ENCODE measurements around the gene CCL1. TPM values are rescaled to one million over a fixed set of nuclear protein-coding genes. Genes with fewer than 3 reads are reported as not detected.

The CCL1 gene
- total RNA-seq, 2 donors from 2014 or later, result not detected

- Histone ChIP-seq H3K9me3 (no peaks in the 10 kb centered on the region), H3K27me3 (no peaks in the 10 kb centered on the region), H3K9ac (ENCODE audit: low read depth in 2 of 2, low read length in 2 of 2) (no peak overlapping the region), H3K4me1 (no peaks in the 10 kb centered on the region), H3K27ac (no peak overlapping the region), H3K36me3 (no peaks in the 10 kb centered on the region), H3K4me3 (no peak overlapping the region)
- TF ChIP-seq, protein P1, sequence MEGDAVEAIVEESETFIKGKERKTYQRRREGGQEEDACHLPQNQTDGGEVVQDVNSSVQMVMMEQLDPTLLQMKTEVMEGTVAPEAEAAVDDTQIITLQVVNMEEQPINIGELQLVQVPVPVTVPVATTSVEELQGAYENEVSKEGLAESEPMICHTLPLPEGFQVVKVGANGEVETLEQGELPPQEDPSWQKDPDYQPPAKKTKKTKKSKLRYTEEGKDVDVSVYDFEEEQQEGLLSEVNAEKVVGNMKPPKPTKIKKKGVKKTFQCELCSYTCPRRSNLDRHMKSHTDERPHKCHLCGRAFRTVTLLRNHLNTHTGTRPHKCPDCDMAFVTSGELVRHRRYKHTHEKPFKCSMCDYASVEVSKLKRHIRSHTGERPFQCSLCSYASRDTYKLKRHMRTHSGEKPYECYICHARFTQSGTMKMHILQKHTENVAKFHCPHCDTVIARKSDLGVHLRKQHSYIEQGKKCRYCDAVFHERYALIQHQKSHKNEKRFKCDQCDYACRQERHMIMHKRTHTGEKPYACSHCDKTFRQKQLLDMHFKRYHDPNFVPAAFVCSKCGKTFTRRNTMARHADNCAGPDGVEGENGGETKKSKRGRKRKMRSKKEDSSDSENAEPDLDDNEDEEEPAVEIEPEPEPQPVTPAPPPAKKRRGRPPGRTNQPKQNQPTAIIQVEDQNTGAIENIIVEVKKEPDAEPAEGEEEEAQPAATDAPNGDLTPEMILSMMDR (IDR thresholded peaks at IDR 0.05), result no peak
- intact Hi-C loops (cut with DNase I), result no loop called here
- no peak for DNase-seq
Observed at GRCh38 chr17:34398990-34399389, 36.0 kb upstream of the CCL1 start.

DNA sequence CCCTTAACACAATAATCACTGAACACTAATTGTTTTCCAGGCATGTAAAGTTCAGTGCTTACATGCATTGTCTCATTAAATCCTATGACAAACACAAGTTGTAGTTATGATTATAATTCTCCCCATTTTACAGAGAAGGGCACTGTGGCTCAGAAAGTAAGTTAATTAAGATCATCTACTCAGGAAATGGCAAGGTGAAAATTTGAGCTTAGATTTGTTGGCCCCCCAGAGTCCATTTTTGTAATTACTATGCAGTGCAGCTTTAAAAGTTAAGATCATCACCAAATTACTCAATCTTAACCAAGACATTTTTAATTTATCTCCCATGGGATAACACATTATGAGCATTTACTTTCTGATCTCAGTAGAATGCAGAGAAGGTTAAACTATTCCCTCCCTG is 34.2 kb upstream of the CCL1 start:
- TF ChIP-seq, protein P1 (IDR thresholded peaks at IDR 0.05), result no peak
- Histone ChIP-seq H3K36me3 (no peaks in the 10 kb centered on the region), H3K4me1 (no peaks in the 10 kb centered on the region), H3K9ac (ENCODE audit: low read depth in 2 of 2, low read length in 2 of 2) (no peak overlapping the region), H3K27ac (no peak overlapping the region), H3K4me3 (no peak overlapping the region), H3K9me3 (no peaks in the 10 kb centered on the region), H3K27me3 (no peaks in the 10 kb centered on the region)
- DNase-seq, result no peak
- intact Hi-C loops (cut with DNase I), result no loop called here

DNA sequence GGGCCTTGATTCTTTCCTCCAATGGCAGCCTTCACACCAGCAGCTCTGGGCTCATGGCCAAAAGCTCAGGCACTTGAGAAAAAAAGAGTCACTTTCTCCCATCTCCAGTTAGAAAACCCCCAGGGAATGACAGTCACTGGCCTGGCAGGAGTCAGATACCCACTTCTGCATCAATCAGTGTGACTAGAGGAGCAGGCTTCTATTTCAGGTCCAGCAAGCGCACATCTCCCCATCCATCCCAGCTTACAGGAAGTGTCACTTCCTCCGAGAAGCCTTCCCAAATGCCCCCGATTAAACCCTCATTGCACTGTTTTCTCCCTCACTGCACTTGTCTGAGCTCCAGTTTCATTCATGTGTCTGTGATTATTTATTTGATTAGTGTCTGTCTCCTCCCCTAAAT is 30.4 kb upstream of the CCL1 start:
- H3K27ac ChIP-seq, result no peak overlapping the region
- intact Hi-C loops (cut with DNase I), result no loop called here
- TF ChIP-seq, protein P1 (IDR thresholded peaks at IDR 0.05), result no peak
- H3K9me3 ChIP-seq, result no peaks in the 10 kb centered on the region
- no peaks in the 10 kb centered on the region for H3K27me3 ChIP-seq
- no peaks in the 10 kb centered on the region for H3K36me3 ChIP-seq
- no peak overlapping the region for H3K9ac ChIP-seq (ENCODE audit: low read depth in 2 of 2, low read length in 2 of 2)
- no peaks in the 10 kb centered on the region for H3K4me1 ChIP-seq
- no peak overlapping the region for H3K4me3 ChIP-seq
- DNase-seq, result no peak

DNA sequence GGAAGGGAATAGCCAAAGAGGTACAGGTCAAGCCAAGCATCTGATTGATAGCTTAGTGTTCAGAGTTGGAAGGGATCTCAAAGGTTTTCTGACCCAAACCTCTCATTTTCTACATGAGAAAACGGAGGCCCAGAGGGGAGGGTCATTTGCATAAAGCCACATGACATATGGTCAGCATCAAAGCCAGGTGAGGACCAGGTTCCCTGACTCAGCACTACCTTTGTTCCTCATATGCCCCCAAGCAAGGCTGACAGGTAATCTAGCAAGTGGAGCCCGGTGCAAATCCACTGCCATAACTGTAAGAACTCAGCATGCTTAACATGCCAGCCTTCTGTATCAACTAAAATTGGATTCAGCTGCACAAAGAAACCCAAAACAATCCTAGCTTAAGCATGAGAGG is 28.2 kb upstream of the CCL1 start:
- Histone ChIP-seq H3K9ac (ENCODE audit: low read depth in 2 of 2, low read length in 2 of 2) (no peak overlapping the region), H3K9me3 (no peaks in the 10 kb centered on the region), H3K4me1 (no peaks in the 10 kb centered on the region), H3K27ac (no peak overlapping the region), H3K4me3 (no peak overlapping the region), H3K36me3 (no peaks in the 10 kb centered on the region), H3K27me3 (no peaks in the 10 kb centered on the region)
- no peak for DNase-seq
- intact Hi-C loops (cut with DNase I), result no loop called here
- TF ChIP-seq, protein P1 (IDR thresholded peaks at IDR 0.05), result no peak

- no peaks in the 10 kb centered on the region for H3K9me3 ChIP-seq
- DNase-seq, result no peak
- TF ChIP-seq, protein P1 (IDR thresholded peaks at IDR 0.05), result no peak
- intact Hi-C loops (cut with DNase I), result no loop called here
- no peaks in the 10 kb centered on the region for H3K27me3 ChIP-seq
- H3K27ac ChIP-seq, result no peak overlapping the region
- no peak overlapping the region for H3K4me3 ChIP-seq
- no peaks in the 10 kb centered on the region for H3K4me1 ChIP-seq
- no peaks in the 10 kb centered on the region for H3K36me3 ChIP-seq
- H3K9ac ChIP-seq (ENCODE audit: low read depth in 2 of 2, low read length in 2 of 2), result no peak overlapping the region
Observed at GRCh38 chr17:34390649-34391048, 27.6 kb upstream of the CCL1 start.

Measured in colonic mucosa (tissue), 4 donors.